Body of pancreas (tissue), 4 donors: ENCODE data around the gene MORN2.

Experiments
- POLR2A ChIP-seq, 3 donors: fragments of 450-650 bp; IDR thresholded peaks; one replicate each; pipeline ENCODE4 v1.6.1; 2016; ENCODE audit warnings: antibody characterized with exemption in 3 of 3, mild to moderate bottlenecking in 2 of 3
- TF ChIP-seq, protein P1 (sequence below), 7 experiments: fragments of 450-650 bp in 4 of 7; fragments of 200-600 bp in 3 of 7; sonication (generic) in 3 of 7; IDR thresholded peaks; one replicate each; pipeline ENCODE4 v1.5.1; 2016 to 2019; ENCODE audit warnings: antibody characterized with exemption in 7 of 7

- TF ChIP-seq, protein P1, sequence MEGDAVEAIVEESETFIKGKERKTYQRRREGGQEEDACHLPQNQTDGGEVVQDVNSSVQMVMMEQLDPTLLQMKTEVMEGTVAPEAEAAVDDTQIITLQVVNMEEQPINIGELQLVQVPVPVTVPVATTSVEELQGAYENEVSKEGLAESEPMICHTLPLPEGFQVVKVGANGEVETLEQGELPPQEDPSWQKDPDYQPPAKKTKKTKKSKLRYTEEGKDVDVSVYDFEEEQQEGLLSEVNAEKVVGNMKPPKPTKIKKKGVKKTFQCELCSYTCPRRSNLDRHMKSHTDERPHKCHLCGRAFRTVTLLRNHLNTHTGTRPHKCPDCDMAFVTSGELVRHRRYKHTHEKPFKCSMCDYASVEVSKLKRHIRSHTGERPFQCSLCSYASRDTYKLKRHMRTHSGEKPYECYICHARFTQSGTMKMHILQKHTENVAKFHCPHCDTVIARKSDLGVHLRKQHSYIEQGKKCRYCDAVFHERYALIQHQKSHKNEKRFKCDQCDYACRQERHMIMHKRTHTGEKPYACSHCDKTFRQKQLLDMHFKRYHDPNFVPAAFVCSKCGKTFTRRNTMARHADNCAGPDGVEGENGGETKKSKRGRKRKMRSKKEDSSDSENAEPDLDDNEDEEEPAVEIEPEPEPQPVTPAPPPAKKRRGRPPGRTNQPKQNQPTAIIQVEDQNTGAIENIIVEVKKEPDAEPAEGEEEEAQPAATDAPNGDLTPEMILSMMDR (IDR thresholded peaks at IDR 0.05): no peak
- no peak for TF ChIP-seq POLR2A (IDR thresholded peaks at IDR 0.05)
Observed at GRCh38 chr2:38922902-38923301, 47.1 kb downstream of the MORN2 start.
